C1 segment of cervical spinal cord (tissue), 14 donors: ENCODE results near the gene BASP1.
"Not testable (repeated sequence)": the region's sequence is repeated elsewhere in the genome, so short reads cannot be mapped to it uniquely, and the experiment has no call there.

Experiments used
- DNase-seq, 14 donors: peaks; one replicate each; lab custom pipeline; 2025; lab: John Stamatoyannopoulos, UW

Gene BASP1

DNA sequence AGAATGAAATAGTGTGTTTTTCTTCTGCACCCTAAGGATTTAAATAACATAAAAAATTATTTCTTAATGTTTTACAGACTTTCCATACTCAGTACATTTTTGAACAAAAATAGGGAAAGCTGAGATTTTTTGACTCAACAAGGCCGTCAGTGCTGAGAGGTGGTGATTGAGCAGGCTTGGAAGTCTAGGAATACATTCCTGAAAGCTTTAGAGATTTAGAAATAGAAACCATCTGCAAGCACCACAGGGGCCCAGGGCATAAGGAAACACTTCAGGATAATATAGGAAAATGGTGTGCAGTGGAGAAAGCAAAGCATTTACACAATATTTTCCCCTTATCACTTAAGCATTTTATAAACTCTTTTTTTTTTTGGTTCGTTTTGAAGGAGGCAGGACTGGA, 5.2 kb downstream of the BASP1 start:
- peak in 1 of 14 donors; percentile 51 for DNase-seq

DNA sequence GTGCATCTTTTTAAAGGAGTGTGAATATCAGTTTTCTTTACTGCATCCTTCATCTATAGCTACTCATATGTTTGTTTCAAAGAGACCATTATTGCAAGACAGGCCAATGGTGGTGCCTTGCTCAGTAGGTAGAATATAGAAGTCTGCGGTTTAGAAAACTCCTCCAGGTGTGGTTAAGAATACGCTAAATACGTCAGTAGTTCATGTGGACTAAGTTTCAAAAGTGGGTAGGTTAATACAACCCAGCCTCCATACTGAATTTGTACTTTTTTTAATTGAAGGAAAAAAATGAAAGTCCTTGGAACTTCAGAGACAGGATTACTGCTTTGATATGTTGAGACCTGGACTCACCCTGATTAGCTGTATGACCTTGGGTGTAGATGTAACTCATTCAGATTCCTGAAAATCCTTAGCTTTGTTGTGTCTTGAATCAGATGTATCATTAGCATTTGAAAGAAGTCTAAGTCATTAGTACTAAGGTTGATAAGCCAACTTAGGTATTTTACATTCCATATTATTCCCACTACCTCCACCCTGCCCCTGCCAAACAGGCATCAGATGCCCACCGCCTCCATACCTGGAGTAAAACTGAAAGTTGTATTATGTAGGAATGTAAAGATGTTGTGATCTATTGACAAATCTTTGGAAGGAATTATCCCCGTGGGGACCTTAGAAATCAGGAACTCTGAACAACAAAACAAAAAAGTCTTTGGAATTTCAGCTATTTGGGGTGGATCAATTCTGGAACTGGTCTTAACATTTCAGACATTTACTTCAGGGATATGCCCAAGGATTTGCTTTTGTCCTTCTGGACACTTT, 6.1 kb downstream of the BASP1 start:
- no peak for DNase-seq

DNA sequence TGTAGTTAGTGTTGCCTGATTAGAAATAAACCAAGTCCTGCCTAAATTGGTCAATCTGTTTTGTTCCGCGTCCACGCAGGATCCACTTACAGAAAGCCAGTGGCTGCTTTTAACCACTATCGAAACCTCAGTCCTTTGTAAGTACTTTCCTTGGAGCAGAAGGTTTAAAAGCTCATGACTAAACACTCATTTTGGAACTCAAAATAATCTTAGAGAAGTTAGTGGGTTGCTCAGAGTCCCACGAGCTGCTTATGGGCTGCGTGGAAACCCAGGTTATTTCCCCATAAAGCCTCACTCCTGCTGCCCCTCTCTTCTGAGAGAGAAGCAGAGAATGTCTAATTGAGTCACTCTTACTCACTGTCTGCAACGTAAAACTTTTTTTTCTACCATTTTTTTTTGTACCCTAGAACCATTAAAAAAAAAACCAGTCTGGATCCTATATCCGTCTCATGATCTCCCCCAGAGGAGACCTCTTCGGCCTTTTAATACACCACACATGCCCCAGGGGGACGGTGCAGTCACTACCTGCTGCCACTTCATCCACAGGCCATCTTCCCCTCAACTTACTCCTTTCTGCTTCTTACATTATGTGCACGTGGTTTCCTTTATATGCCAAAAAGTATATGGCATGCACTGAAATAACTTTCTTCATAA, 7.6 kb downstream of the BASP1 start:
- peak in 1 of 14 donors; percentile 6 for DNase-seq

DNA sequence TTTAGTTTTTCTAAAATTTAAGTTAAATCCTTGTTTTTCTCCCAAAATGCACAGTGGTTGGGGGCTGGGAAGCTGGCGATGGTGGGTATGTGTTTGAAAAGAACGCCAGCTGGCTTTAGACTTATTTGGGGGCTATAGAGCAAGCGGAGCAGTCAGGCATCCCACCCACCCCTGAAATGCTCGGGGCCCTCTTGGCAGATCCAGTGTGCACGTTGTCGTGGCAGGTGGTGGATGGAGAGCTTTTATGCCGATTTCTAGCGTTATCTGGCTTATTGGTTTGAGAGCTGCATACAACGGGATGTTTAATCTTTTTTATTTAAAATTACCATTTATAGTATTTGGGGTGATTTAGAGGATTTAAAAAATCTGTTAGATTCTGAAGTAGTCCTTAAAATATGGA, 8.1 kb downstream of the BASP1 start:
- no peak for DNase-seq

DNA sequence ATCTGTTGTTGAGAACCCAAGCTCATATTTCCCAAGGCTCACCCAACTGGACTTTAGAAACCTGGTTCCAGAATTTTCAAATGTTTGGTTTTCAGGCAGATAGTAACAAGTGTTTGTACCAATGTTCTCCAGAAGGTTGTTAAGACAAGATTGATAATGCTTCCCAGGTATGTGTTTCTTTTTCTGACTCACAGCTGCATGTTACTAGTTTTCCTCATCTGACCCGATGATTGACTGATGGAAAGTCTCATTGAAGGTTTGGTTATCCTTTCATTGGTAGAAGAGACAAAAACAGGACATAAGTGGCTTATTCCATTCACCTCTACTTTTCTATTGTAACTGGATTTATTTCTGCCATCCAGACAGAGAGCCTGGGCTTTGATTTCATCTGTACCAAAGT, 10.4 kb downstream of the BASP1 start:
- no peak for DNase-seq

DNA sequence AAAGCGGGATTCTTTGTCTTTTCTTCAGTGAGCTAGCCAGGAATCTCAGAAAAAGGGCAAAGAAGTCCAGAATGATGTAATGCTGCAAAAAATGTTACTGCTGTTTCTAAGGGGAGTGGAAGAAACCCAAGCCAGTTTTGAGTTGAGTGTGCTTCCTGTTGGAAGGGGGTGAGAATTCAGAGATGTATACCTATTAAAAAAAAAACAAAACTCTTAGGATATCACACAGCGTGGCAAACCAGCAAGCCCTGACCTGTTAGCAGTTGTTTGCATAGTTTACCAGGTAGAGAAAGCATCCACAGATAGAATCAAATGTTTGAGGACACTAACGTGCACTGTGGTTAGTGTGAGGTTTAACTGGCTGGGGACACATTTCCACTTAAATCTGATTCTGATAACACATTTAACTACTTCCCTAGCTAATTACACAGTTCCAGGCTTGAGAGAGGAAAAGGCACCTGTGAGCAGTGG, 11.4 kb downstream of the BASP1 start:
- no peak for DNase-seq

DNA sequence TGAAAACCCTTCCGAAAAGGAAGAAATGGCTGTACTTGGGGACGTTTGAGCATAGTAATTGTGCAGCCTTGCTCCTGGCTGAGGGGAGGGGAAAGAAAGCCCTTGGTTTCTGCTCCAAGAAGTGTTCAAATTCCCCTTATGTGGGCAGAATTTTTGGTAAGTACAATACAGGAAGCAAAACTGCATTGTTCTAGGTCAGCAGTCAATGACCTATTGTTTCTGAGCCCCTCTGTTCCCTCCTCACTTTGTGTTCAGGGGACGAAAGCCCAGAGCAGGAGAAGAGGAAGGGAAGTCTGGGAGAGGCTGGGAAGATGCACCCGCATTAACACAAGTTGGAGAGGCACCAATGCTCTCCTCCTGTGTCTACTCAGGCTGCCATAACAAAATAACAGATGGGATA, 11.9 kb downstream of the BASP1 start:
- peak in 1 of 14 donors; percentile 47 for DNase-seq

DNA sequence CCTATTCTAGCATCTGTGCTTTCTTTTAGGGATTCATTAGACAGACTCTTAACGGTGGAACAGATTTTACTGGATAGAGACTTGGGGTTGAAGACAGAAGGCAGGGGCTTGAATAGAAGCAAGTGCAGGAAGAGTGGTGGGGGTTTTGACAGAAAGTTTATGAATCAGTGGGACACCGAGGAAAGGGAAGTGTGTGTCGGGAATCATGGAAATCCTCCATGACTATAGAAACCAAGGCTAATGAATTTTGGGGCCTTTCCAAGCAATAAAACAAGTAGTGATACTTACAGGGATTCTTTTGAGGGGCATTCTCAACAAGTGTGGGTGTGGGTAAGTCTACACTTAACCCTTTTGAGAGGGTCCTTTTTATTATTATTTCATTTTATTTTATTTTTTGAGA, 12.8 kb downstream of the BASP1 start:
- DNase-seq, result no peak

DNA sequence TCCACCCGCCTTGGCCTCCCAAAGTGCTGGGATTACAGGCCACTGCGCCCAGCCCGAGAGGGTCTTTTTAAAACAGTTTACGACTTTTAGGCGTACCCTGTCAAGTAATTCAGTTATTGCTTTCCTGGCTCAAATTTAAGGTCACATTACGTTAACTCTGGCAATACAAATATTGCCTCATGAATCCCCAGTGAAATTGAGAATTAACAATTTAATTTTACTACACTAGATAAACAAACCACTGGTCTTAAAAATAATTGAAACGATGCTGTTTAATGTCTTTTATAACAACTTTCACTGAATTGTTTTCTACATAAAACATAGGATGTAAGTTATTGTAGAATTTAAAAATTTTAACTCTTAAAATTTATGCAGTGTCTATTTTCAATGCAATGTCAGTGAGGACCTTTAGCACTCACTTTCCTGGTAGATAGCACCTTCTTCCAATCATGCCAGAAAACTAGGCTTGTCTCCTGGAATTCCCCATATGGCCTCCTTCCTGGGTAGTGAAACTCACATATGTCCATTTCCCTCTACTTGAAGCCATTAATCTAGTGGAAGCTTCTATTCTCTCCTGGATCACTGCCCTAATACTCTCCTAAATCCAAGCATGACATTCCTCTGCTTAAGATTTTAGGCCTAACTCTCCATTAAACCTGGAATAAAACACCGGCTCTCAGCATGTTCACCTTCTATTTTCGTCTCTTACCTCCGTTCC, 13.5 kb downstream of the BASP1 start:
- peak in 1 of 14 donors; percentile 85 for DNase-seq

DNA sequence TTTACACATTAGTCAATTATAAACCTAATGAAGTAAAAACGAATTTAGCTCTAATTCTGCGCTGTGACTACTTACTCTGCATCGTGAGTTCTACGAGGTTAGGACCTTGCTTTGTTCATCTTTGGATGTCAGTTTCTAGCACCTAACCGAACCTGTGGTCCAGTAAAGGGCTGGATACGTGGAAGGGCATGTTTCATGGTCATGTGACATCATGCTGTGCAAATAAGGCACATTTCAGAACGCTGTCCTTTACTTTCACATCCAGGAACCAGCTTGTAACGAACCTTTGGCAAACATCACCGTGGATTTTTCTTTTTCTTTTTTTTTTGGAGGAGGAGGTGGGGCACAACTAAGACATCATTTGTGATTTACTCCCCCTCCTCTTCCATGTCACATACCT, 15.0 kb downstream of the BASP1 start:
- DNase-seq, result peak in 1 of 14 donors; percentile 11

DNA sequence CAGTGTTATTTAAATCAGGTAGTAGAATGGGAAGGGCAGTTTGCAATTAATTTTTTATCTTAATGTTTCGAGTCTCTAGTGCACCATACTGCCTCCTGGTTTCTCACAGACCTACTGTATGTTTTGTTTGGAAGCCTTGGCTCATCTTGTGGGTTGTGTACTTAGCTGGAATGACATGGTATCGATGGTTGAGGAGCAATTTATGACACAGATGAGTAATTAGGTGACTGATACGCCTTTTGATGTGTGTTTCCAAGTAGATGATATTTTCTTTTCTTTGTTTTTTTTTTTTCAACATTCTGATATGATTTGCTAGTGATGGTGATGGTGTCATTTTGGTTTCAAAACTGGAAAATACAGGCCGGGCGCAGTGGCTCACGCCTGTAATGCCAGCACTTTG, 16.1 kb downstream of the BASP1 start:
- DNase-seq, result no peak

DNA sequence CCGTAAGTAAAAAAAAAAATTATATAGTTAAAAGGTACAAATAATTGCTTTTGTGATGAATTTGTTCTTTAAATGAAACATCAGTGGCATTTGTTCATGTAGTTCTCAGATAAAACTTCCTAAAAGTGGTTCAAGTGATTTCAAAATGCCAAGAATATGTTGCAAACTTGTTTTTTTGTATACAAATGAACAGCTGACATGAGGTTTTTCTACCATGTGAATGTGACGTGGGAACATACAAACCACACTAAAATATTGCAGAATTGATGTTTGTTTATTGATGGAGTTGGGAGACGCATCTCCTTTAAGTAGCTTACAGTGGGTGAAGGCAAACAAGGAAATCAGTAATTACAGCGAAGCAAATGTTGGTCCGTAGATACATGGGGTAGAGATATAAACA, 16.9 kb downstream of the BASP1 start:
- DNase-seq, result no peak

DNA sequence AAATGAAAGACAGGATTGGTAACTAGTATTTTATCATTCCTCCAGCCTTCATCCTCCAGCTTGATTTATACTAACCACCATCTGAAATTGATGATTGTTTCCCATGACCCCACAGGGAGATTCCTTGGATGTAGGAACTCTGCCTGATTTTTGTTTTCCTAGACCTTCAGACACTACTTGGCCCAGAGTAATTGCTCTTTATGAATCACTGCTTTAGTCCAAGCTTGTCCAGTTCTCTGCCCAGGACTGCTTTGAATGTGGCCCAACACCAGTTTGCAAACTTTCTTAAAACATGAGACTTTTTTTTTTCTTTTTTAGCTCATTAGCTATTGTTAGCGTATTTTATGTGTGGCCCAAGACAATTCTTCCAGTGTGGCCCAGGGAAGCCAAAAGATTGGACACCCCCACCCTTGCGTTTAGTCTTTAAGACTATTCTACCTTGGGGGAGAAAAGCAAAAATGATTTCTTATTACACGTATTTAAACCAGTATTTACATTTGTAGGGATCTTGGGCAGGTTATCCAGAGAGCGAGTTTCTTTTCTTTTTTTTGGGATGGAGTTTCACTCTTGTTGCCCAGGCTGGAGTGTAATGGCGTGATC, 18.4 kb downstream of the BASP1 start:
- DNase-seq, result no peak

DNA sequence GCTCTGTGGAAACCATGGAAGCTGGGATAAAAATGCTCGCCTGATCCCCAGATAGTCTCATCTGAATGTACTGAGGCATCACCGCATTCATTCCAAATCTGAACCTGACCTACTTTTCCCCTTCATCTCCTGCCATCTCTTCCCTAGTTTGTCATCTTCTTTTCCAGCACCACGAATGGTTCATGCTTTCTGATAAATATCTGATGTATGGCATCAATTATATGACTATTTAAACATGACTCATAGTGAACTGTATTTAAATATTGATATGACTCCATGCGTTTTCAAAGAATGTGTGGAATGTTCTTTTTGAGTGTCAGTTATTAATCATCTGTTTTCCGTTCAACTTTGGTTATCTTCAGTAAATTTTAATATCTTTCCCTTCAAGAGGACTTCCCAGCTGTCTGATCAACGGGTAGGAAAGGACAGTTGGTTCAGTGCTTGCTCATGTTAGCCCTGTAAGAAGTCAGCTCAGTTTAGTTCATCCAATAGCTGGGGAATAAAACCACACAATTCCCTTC, 21.1 kb downstream of the BASP1 start:
- peak in 1 of 14 donors; percentile 15 for DNase-seq

DNA sequence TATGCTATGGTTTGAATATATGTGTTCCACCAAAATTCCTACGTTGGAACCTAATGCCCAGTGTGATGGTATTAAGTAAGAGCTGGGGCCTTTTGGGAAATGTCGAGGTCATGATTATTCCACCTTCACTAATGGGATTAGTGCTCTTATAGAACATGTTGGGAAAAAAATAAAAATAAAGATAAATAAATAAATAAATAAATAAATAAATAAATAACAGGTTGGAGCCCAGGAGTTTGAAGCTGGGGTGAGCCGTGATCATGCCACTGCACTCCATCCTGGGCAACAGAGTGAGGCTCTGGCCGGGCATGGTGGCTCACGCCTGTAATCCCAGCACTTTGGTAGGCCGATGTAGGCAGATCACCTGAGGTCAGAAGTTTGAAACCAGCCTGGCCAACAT, 22.5 kb downstream of the BASP1 start:
- DNase-seq, result no peak

DNA sequence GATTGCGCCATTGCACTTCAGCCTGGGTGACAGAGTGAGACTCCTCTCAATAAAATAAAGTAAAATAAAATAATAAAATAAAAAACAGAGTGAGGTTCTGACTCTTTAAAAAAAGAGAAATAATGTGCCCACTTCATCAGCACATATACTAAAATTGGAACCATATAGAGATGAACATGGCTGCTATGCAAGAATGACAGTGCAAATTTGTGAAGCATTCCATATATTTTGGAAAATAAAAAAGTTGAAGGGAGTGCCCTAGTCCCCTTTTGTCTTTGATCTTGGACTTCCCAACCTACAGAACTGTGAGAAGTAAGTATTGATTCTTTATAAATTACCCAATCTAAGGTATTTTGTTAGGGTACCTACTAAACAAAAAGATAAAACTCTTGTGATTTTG, 23.1 kb downstream of the BASP1 start:
- DNase-seq, result no peak

DNA sequence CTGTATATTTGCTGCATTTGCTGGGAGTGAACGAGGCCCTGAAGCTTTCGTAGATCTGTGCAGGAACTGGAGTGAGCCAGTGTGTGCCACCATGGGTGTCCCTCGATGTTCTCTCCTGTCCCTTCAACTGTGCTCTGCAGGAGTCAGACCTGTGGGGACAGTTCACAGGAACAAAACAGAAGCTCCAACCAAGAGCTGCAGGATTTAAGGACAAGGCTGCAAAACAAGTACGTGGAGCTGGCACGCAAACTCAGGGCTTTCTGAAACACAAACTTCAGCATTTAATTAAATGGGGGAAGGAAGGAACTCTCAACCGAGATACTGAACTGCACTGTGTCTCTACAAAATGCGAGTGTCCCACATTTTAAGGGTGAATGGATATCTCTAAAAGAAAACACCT, 24.2 kb downstream of the BASP1 start:
- DNase-seq, result peak in 2 of 14 donors; percentile 5 to 31

DNA sequence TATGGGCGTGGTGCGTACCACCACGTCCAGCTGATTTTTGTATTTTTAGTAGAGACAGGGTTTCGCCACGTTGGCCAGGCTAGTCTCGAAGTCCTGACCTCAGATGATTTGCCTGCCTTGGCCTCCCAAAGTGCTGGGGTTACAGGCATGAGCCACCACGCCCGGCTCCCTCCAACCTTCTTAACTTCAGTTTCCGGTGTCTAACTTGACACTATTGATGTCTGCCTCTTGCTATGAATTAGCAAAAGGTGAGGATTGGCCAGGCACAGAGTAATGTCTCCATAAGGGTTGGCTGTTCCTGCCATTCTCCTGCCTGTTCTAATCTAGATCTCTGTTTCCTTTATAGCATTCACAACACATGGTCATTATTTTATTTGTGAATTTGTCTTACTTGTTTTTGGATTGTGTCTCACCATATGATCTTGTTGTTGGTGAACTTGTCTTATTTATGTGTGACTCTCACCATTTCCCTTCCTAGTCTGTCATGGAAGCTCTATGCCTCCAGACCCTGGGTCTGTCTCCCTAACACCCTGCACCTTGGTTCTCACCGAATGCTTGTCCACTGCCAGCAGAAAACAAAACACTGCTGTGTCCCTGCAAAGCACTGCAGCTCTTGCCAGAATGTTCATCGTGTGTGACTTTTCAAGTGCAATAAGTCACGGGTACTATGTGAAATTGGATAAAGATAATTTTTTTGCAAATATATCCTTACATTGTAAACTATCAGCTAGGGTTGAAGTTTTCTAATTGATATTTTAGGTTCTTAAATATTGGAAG, 26.0 kb downstream of the BASP1 start:
- DNase-seq, result peak in 1 of 14 donors; percentile 31

DNA sequence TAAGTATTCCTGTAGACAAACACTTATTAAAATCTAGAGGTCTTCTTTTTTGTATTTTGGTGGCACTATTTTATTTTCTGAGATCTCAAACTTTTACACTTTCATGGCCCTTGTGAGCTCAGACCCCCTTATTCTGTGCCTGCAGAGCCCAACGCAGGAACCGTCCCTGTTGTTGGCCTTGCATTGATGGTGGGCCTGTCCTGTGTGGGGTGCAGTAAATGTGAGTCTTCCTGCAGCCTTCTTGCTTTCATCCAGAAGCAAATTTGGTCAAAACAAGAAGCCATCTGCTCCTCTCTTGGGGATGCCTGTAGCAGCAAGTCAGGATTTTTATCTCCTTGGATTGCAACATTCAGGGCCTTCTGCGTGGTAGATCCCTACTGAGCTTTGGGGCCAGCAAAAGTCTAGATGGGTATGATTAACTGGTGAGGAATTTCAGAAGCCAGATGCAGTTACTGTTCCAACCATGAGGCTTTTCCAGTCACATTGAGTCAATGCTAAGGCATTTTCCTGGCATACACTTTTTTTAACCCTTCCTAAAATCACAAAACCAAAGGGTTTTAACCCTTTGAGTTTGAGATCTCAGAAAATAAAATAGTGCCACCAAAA, 31.7 kb downstream of the BASP1 start:
- DNase-seq, result no peak

DNA sequence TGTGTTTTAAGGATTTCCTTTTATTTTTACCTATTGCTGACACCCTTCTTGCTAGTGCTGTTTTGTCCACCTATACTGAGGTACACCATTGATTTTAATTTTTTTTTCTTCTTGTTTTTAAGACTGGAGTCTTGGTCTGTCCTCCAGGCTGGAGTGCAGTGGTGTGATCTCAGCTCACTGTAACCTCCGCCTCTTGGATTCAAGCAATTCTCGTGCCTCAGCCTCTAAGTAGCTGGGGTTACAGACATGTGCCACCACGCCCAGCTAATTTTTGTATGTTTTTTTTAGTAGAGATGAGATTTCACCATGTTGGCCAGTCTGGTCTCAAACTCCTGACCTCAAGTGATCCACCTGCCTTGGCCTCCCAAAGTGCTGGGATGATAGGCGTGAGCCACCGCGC, 32.4 kb downstream of the BASP1 start:
- DNase-seq, result not testable (repeated sequence)

DNA sequence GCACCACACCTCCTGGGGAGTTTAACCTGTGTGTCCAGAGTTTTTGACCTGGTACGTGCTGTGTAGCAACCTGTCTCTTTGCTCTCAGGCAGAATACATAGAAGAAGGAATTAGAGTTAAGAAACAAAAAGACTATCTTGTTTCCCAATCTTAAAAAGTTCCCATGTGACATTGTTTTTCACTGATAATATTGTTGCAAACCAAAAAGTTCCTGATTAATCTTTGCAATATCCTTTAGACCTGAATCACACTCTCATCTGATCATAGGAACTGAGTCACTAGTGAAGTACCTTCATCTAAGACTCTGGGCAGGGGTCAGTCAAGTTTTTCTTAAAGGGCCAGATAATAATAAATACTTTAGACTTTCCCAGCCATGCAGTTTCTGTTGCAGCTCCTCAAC, 35.1 kb downstream of the BASP1 start:
- DNase-seq, result no peak
